OCI-LY7 (cell line): ENCODE measurements around the gene ZNF814. TPM values are rescaled to one million over a fixed set of nuclear protein-coding genes. Genes with fewer than 3 reads are reported as not detected.
"Not testable (repeated sequence)": the region's sequence is repeated elsewhere in the genome, so short reads cannot be mapped to it uniquely, and the experiment has no call there.

Experiments used
- BruUV-seq: library from RNA; stranded (reverse); fragments of 400-500 nt; replicated peaks from 2 replicates; lab custom pipeline; 2021; lab: Mats Ljungman, UMichigan
- CTCF ChIA-PET: fragments of 300-600 bp; sonication (Branson Sonifier 250); formaldehyde crosslinking; loops from one replicate; lab custom pipeline; 2022; ENCODE audit warnings: antibody characterized with exemption; ENCODE audit not compliant: unreplicated experiment; lab: Charles Lee
- POLR2A ChIA-PET: fragments of 300-600 bp; sonication (Branson Sonifier 250); formaldehyde crosslinking; loops from one replicate; lab custom pipeline; 2022; ENCODE audit warnings: antibody characterized with exemption; lab: Charles Lee
- DNase-seq: peaks from one replicate; pipeline ENCODE4 v3.0.0-alpha.2; 2015; ENCODE audit warnings: low spot score
- H2AFZ ChIP-seq: fragments of 200-600 bp; sonication (generic), shearing (Covaris generic); 2 replicates; pipeline ENCODE4 v1.6.1; 2014; ENCODE audit warnings: mild to moderate bottlenecking, antibody characterized with exemption, low read length, moderate library complexity
- H3K27ac ChIP-seq: fragments of 200-600 bp; sonication (generic); 2 replicates; pipeline ENCODE4 v1.5.1; 2014; ENCODE audit warnings: mixed run types, low read depth, mild to moderate bottlenecking, moderate library complexity, low read length, inconsistent platforms; ENCODE audit not compliant: poor library complexity, severe bottlenecking
- H3K36me3 ChIP-seq: fragments of 200-600 bp; sonication (generic); 2 replicates; pipeline ENCODE4 v1.6.1; 2014; ENCODE audit warnings: mild to moderate bottlenecking, antibody characterized with exemption, low read length, moderate library complexity, mixed read lengths; ENCODE audit not compliant: insufficient read depth
- H3K4me1 ChIP-seq: fragments of 200-600 bp; sonication (generic); 2 replicates; pipeline ENCODE4 v1.5.1; 2014; ENCODE audit warnings: mild to moderate bottlenecking, low read length; ENCODE audit not compliant: insufficient read depth, poor library complexity, severe bottlenecking
- H3K4me2 ChIP-seq: fragments of 200-600 bp; sonication (generic); 2 replicates; pipeline ENCODE4 v1.6.1; 2014; ENCODE audit warnings: mild to moderate bottlenecking, low read length
- H3K4me3 ChIP-seq: fragments of 200-600 bp; sonication (generic); 2 replicates; pipeline ENCODE4 v1.5.1; 2014; ENCODE audit warnings: mild to moderate bottlenecking, low read depth, low read length; ENCODE audit not compliant: poor library complexity, severe bottlenecking
- H3K79me2 ChIP-seq: fragments of 200-600 bp; sonication (generic); 2 replicates; pipeline ENCODE4 v1.6.1; 2016; ENCODE audit warnings: low read depth, mild to moderate bottlenecking, low read length, moderate library complexity, mixed read lengths; ENCODE audit not compliant: insufficient read depth
- H3K9me2 ChIP-seq: fragments of 200-600 bp; sonication (generic); 2 replicates; pipeline ENCODE4 v1.6.1; 2016; ENCODE audit warnings: mild to moderate bottlenecking, low read length, mixed read lengths; ENCODE audit not compliant: insufficient read depth
- H3K9me3 ChIP-seq: fragments of 200-600 bp; sonication (generic); 2 replicates; pipeline ENCODE4 v1.6.1; 2014; ENCODE audit warnings: mild to moderate bottlenecking, mixed run types, low read length, mixed read lengths
- H4K20me1 ChIP-seq: fragments of 200-600 bp; sonication (generic); 2 replicates; pipeline ENCODE4 v1.6.1; 2014; ENCODE audit warnings: mild to moderate bottlenecking, antibody characterized with exemption, low read length, moderate library complexity, mixed read lengths; ENCODE audit not compliant: insufficient read depth
- EZH2phosphoT487 ChIP-seq: fragments of 200-600 bp; sonication (generic); IDR thresholded peaks from 2 replicates; pipeline ENCODE4 v1.6.1; 2018; ENCODE audit warnings: low read depth, borderline replicate concordance, mild to moderate bottlenecking, mixed run types, antibody characterized with exemption, low read length, moderate library complexity, mixed read lengths
- intact Hi-C: fragments of 100-400 bp; cut with micrococcal nuclease; formaldehyde crosslinking; loops from one replicate; pipeline ENCODE4 v1.10.0; 2022; ENCODE audit not compliant: unreplicated experiment
- total RNA-seq, 2 experiments: library from RNA; depleted of rRNA in 1 of 2; stranded (reverse); fragments of >200 nt in 1 of 2; shearing (Covaris generic) in 1 of 2; gene quantifications; 2 replicates each; pipeline ENCODE4 v1.2.3, GENCODE V29; 2014 to 2022
- TF ChIP-seq, protein P1 (sequence below): fragments of 200-600 bp; sonication (generic); conservative IDR thresholded peaks from 2 replicates; pipeline ENCODE4 v1.5.1; 2014; ENCODE audit warnings: mild to moderate bottlenecking, antibody characterized with exemption, low read length, moderate library complexity, mixed read lengths

The ZNF814 gene
- total RNA-seq, 2 experiments from 2014 or later, result 30.4 to 50.1 TPM

DNA sequence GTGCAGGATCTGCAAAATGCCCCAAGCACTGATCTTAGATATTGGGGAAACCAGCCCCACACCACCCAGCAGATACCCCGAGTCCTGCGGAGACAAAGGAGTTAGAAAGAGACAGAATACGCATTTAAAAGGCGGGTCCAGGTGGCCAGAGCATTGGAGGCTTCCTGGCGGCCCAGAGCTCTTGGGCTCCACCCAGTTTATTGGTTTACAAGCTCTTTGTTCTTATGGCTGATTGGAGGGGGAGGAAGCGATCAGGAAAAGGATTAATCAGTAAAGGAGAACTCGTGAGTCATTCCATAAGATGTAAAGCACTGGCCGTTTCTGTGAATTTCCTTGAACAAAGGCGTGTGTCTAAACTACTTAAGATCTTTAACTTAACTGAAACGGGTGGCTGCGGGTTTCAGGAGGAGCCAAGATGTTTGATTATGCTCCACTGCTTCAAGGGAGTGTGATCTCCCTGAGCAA lies 38.3 kb downstream of the ZNF814 start:
- H3K4me1 ChIP-seq, result peaks cover 11% of the 10 kb centered on the region
- DNase-seq, result peak; percentile 20
- POLR2A ChIA-PET, result no interaction called here
- TF ChIP-seq EZH2phosphoT487, result no peak
- TF ChIP-seq, protein P1, sequence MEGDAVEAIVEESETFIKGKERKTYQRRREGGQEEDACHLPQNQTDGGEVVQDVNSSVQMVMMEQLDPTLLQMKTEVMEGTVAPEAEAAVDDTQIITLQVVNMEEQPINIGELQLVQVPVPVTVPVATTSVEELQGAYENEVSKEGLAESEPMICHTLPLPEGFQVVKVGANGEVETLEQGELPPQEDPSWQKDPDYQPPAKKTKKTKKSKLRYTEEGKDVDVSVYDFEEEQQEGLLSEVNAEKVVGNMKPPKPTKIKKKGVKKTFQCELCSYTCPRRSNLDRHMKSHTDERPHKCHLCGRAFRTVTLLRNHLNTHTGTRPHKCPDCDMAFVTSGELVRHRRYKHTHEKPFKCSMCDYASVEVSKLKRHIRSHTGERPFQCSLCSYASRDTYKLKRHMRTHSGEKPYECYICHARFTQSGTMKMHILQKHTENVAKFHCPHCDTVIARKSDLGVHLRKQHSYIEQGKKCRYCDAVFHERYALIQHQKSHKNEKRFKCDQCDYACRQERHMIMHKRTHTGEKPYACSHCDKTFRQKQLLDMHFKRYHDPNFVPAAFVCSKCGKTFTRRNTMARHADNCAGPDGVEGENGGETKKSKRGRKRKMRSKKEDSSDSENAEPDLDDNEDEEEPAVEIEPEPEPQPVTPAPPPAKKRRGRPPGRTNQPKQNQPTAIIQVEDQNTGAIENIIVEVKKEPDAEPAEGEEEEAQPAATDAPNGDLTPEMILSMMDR, result no peak
- BruUV-seq, result no TSS peak
- no peak overlapping the region; the same call in 1 of the 2 replicates for H2AFZ ChIP-seq
- peaks cover 52% of the 10 kb centered on the region for H3K36me3 ChIP-seq
- H3K4me3 ChIP-seq, result peak overlapping the region; percentile 88
- no peaks in the 10 kb centered on the region for H4K20me1 ChIP-seq
- H3K27ac ChIP-seq, result peak overlapping the region; percentile 65
- H3K4me2 ChIP-seq, result peak overlapping the region; percentile 76
- CTCF ChIA-PET, result no interaction called here
- H3K9me3 ChIP-seq, result no peaks in the 10 kb centered on the region
- no peaks in the 10 kb centered on the region for H3K9me2 ChIP-seq
- intact Hi-C loops, result no loop called here
- H3K79me2 ChIP-seq, result peaks cover 30% of the 10 kb centered on the region; the same call in 1 of the 2 replicates

DNA sequence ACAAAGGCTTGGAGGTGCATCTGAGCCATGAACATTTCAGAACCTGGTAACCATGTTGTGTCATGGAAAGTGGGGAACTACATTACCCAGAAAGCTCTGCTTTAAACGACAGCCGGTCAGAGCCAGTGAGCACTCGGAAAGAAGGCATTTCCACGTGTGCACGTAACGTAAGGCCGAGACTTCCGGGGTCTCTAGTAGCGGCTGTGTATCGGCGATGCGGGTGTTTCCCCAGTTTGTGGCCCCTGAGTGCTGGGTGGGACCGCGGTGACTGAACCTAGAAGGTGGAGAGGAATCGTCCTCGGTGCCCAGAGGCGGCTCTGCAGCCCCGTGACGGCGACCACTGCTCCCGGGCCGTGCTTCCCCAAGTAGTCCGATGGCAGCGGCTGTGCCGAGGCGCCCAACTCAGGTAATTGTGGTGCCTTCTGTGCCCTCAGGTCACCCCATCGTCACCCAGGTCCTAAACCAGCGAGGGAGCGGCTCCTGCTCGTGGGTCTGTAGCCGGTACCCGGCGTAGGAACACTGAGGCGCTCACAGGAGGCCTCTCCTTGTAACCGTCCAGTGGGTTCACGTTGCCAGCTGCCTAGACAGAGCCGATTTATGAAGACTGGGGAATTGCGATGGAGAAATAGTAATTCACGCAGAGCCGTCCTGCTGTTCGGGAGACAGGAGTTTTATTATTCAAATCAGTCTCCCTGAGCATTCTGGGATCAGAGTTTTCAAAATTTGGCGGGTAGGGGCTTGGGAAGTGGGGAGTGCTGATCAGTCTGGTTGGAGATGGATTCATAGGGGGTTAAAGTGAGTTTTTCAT lies 39.0 kb downstream of the ZNF814 start, which contains the start of gene ZNF587:
Gene ZNF587, plus strand, starts transcription at position 194 of the 808 bp plus-strand sequence. Its CDS starts 180 bp downstream, at position 374.
- H3K4me1 ChIP-seq, result peaks cover 11% of the 10 kb centered on the region
- BruUV-seq, result TSS peak; percentile 59
- H3K9me3 ChIP-seq, CTCF ChIA-PET, POLR2A ChIA-PET, H4K20me1 ChIP-seq, H3K9me2 ChIP-seq, intact Hi-C loops: not testable (repeated sequence)
- peak within 1 kb of the TSS; percentile 65 for H3K27ac ChIP-seq
- peak within 1 kb of the TSS; percentile 20; the same call in 1 of the 2 replicates for H2AFZ ChIP-seq
- peaks cover 33% of the 10 kb centered on the region; the same call in 1 of the 2 replicates for H3K79me2 ChIP-seq
- peak; percentile 91 for DNase-seq
- H3K4me2 ChIP-seq, result peak within 1 kb of the TSS; percentile 76
- H3K36me3 ChIP-seq, result peaks cover 53% of the 10 kb centered on the region
- H3K4me3 ChIP-seq, result peak within 1 kb of the TSS; percentile 88

DNA sequence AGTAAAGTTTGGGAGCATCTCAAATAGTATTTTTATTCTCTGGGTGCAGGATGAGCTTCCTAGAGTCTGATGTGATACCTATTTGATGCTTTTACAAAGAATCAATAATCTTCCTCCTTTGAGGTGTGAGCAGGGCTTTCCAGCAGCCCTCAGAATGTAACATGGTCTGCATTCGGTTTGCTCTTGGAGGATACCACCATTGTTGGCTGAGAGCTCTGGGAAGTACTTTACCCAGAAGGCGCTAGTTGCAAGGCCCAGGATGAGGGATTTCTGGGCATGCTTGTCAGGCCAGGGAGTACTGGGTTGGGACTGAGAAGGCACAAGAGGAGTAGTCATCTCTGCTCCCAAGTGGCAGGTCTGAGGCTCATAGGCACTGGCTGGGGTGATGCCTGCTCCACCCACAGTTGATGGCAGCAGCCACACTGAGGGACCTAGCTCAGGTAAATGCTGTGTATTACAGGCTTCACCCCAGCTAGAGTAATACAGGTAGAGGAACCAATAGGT lies 39.6 kb downstream of the ZNF814 start:
- peak overlapping the region; percentile 88 for H3K4me3 ChIP-seq
- BruUV-seq, POLR2A ChIA-PET, H3K9me3 ChIP-seq, H3K9me2 ChIP-seq, H3K27ac ChIP-seq, intact Hi-C loops, H4K20me1 ChIP-seq, CTCF ChIA-PET, H2AFZ ChIP-seq, DNase-seq: not testable (repeated sequence)
- peaks cover 39% of the 10 kb centered on the region; the same call in 1 of the 2 replicates for H3K79me2 ChIP-seq
- peaks cover 54% of the 10 kb centered on the region for H3K36me3 ChIP-seq
- peaks cover 11% of the 10 kb centered on the region for H3K4me1 ChIP-seq
- H3K4me2 ChIP-seq, result peak overlapping the region; percentile 76; the same call in 1 of the 2 replicates

DNA sequence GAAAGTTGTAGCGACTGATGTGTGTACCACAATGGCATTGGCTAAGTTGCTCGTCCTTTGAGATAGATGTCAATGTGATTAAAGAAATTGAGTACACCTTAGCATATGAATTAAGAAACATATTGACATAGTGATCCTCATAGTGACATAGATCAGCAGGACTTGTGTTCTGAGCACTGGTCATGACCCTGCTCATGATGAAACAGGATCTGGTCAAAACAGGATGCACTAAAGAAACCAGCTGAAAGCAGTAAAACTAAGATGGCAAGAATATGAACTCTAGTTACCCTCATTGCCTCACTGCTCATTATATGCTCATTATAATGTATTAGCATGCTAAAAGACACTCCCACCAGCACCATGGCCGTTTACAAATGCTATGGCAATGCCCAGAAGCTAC lies 41.7 kb downstream of the ZNF814 start:
- POLR2A ChIA-PET, result interaction anchor here (0.6 kb wide), 1 partner anchor 382 kb away, joined by 6 read pairs; no protein-coding TSS in a partner anchor
- H2AFZ ChIP-seq, H3K9me2 ChIP-seq, H3K4me2 ChIP-seq, BruUV-seq, intact Hi-C loops, H3K9me3 ChIP-seq, H4K20me1 ChIP-seq, DNase-seq, H3K27ac ChIP-seq, CTCF ChIA-PET, H3K4me3 ChIP-seq: not testable (repeated sequence)
- peaks cover 11% of the 10 kb centered on the region for H3K4me1 ChIP-seq
- peaks cover 57% of the 10 kb centered on the region for H3K36me3 ChIP-seq
- peaks cover 37% of the 10 kb centered on the region; the same call in 1 of the 2 replicates for H3K79me2 ChIP-seq
